GM19099 (cell line): ENCODE data around the gene DBX1.

ENCODE experiments used
- POLR2A ChIP-seq: IDR thresholded peaks from 3 replicates; pipeline ENCODE4 v1.6.1; 2011; ENCODE audit warnings: low read depth; ENCODE audit not compliant: insufficient read length; ENCODE audit errors: extremely low read depth

The DBX1 gene

DNA sequence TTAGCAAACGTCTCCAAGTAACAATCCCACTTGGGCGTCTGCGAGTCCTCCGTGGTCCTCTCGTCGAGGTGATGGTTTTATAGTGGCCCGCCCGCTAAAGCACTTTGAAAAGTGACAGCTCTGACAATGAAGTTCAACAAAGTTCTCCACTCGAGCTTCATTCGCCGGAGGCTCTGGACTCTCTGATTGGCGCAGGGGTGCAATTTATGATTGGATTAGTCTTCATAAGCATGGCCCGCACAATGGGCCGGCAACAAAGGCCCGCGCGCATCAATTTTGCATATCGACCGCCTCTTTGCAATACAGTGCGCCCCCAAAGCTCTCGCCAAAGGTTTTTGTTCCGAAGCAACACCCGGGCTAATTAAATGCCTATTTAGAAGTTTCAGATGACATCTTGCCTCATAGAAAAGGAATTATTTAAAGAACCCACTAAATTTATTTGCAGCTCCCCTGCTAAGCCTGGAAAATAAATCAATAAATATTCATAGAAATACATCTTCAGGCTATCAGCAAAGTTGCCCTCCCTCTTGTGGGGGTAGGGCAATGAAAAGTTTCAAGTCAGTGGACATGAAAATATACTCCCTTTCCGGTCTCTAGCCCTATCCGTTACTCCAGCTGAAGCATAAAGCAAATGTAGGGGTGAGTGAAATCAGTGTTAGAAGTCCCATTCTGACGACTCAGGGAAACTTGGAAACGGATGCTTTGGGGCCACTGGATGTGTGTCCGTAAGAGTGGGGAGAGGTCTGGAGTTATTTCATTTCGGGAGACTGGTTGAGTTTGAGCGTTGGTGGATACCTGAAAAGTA, at the start of gene DBX1:
DBX1 (minus strand) TSS at position 51 of the 805 bp plus-strand sequence. CDS start 151 bp downstream, outside the sequence.
- TF ChIP-seq POLR2A: no peak

GRCh38 chr11:20208622-20209111, 48.4 kb upstream of the DBX1 start:
- TF ChIP-seq POLR2A: no peak

DNA sequence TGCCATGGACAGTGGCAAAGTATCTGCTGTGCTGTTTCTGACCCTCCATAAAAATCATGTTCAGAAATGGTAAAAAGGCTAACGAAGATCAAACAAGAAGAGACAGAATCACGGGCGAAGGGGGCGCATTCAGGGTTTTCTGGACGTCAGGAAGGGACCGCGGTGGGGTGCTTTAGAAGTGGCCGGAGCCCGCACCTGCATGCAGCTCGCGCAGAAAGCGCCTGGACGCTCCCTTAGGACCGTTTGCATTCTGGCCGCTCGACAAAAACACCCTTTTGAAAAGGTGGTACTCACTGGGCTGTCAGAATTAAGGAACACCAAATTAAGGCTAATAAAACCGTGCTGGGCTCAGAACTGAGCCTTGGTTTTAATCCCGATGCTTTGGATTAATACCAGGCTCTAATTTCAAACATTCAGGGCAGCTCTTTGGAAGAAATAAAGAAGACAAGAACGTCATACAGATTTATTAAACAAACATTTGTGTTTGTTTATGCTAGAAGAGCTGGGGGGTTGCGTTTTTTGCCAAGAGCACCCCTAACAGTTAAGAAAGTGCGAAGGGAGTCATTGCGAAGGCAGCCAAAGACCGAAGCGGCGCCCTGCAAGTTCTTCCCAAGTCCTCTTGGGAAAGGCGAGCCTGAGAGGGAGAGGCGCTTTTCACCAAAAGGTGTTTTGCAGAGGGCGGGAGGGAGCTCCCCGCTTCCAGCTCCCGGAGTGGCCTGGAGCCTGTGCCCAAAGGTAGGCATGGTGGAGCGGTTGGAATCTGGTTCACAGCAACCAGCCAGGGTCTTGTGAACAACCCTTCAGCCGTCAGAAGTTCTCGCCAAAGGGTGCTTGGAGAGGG, 47.7 kb upstream of the DBX1 start:
- TF ChIP-seq POLR2A: no peak

GRCh38 chr11:20205807-20206206, 45.5 kb upstream of the DBX1 start:
- no peak for TF ChIP-seq POLR2A

DNA sequence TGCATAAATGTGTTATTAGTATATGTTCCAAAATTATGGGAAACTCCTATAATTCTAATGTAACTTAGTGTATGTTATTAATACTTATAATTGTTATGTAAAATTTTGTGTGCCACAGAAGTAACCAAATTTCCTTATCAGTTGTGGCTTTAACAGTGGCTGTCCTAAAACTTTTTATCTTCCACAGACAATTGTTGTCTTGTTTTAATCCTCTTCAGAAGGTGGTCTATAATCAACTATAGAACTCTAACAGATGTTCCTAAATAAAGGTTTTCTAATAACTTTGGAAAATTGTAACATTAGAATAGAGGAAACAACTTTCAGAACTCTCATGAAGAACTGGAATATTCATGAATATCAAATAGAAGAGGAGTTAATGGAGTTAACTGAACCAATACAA, 44.4 kb upstream of the DBX1 start:
- TF ChIP-seq POLR2A: no peak

- TF ChIP-seq POLR2A: no peak
Measured at GRCh38 chr11:20203831-20204230, 43.6 kb upstream of the DBX1 start.

DNA sequence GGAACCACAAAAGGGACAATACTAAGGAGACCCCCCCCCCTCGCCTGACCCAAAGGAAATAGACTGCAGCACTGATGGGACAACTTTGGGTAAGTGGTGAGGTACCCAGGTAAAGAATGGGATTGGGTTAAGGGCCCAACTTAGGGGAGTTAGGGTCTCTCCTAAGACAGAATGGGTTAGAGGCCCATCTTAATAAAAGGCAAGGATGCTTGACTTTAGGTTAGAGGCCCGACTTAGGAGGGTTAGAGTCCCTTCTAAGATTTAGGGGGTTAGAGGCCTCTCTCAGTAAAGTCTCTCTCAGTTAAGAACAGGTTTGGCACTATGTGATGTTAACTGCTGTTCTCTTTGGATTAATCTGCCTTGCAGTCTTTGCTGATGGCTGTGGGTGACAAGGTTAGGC, 41.0 kb upstream of the DBX1 start:
- no peak for TF ChIP-seq POLR2A

- TF ChIP-seq POLR2A: no peak
Measured at GRCh38 chr11:20197881-20198280, 37.6 kb upstream of the DBX1 start.

DNA sequence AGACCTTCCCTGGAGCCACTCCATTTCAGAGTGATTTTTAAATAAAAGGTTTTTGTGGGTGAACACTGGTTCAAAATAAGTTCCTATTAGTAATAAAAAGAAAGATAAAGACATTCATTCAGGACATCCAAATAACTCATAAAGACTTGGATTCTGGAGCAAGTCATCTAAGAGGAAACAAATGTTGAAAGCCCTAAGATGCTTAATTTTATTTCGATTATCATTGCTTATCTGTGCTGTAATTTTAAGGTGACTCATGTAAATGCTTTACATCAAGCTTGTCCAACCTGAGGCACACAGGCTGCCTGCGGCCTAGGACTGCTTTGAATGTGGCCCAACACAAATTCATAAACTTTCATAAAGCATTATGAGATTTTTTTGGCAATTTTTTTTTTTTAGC, 34.2 kb upstream of the DBX1 start:
- no peak for TF ChIP-seq POLR2A

DNA sequence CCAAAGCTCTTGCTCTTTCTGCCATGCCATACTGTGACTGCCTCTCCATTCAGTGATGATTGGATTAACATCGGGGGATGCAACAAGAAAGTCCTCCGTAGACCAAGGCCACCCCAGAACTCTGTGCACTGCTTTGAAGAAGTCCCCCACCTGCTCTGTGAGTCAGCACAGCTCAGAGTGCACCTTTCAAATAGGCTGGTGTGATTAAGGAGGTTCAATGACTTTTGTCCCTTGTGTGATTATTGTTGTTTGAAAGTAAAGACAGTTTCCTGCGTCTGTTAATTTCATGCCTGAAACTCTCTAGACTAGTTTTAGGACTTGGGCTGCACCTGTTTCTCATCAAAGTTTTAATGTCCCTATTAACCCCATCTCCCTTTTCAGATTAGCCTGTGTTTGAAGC, 33.0 kb upstream of the DBX1 start:
- TF ChIP-seq POLR2A: no peak

DNA sequence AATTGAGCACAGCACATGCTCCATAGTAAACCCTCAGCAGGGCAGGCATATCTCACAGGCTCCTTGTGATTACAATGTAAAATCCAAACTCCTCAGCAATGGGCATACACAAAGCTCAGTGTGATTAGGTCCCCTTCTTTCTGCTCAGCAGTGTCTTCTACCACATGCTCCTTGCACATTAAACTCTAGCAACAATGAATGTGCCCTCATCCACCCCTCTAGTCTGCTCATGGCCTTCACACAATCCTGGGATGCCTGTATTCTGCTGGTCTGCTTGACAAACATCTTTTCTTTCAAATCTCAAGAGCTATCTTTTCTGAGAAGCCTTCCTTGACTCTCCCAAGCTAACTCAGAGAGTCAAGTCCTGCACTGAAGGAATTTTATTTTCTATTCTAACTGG, 32.4 kb upstream of the DBX1 start:
- no peak for TF ChIP-seq POLR2A

DNA sequence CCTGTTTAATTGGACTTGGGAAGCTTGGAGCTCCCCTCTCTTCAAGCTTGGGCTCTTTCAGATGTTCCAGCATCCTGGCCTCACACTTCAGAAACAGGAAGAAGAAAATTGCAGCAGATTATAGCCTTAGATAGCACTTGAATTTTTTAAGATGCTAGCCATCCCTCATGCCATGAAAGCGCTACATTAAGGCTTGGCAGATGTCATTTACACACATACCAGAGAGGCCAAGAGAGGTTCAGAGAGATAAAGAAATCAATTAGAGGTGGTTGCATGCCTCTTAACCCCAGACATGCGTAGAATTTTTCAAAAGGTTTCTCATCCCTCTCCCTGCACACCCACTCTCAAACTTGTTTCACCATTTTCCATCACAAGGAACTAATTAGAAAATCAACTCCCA, 31.9 kb upstream of the DBX1 start:
- TF ChIP-seq POLR2A: no peak

DNA sequence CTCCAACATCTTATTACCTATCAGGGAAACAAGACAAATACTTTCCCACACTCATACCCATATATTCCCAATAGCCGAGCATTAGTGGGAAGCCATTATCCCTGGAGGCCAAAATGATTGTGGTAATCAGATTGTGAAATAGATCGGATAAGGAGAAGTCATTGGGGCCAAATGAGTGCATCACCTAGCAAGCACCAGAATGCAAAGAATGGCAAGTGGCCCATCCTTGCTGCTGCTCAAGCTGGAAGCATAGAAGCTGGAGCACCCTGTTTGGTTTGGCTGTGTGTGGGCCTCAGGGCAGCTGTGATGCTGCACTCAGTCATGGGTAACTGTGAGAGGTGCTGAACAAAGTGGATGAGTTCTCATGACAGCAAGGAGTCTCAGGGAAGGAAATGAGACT, 18.7 kb upstream of the DBX1 start:
- no peak for TF ChIP-seq POLR2A

GRCh38 chr11:20177136-20177535, 16.9 kb upstream of the DBX1 start:
- no peak for TF ChIP-seq POLR2A

GRCh38 chr11:20172721-20173447, 12.6 kb upstream of the DBX1 start:
- no peak for TF ChIP-seq POLR2A
